ENCODE results near the gene TARS3. TPM values are rescaled to one million over a fixed set of nuclear protein-coding genes. Genes with fewer than 3 reads are reported as not detected.
"Not testable (repeated sequence)": the region's sequence is repeated elsewhere in the genome, so short reads cannot be mapped to it uniquely, and the experiment has no call there.

TARS3 gene
- total RNA-seq, 2 experiments from 2014 or later: 8.4 to 10.1 TPM

DNA sequence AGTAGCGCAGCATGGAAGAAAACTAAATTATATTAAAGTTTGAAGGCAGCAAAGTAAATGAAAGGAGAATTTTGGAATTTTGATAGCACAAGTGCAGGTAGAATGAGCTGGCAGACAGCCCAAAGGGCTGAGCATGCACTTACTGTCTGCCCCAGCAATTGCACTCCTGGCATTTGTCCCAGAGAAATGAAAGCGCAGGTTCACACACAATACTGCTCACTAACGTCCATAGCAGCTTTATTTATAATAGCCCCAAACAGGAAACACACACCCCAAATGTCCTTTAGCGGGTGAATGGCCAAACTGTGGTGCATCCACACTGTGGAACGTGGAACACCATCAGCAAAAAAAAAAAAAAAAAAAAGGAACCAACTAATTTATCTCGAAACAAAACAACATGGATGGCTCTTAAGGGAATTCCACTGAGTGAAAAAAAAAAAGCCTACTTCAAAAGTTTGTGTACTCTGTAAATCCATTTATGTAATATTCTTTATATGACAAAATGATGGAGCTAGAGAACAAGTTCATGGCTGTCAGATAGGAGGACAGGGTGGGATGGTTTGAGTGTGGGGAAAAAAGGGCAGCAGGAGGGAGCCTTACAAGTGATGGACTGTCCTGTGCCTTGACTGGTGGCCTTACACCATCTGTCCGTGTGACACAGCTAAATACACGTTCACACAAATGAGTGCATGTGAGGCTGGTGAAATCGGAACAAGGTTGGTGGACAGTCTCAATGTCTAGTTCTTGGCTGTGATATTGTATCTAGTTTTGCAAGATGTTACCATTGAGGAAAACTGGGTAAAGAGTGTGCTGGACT is 66.1 kb downstream of the TARS3 start:
- CTCF ChIA-PET: interaction anchor here (0.7 to 1.3 kb wide), 2 partner anchors 14 to 17 kb away, joined by 3 read pairs; no protein-coding TSS in a partner anchor
- POLR2A ChIA-PET: no interaction called here

DNA sequence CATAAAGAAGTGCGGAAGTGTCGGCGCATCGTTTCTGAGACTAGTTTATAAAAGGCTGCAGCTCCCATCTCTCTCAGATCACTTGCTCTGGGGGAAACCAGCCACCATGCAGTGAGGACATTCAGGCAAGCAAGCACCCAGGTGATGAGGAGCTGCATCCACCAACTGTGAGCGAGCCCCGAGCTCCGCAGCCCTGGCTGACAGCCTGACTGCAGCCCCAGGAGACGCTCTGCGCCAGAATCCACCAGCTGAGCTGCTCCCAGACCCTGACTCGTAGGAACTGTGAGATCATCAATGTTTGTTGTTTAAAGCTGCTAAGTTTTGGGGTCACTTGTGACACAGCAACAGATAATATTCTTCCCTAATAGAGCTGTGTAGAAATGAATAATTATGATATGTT is 67.1 kb downstream of the TARS3 start:
- CTCF ChIA-PET: no interaction called here
- POLR2A ChIA-PET: no interaction called here

DNA sequence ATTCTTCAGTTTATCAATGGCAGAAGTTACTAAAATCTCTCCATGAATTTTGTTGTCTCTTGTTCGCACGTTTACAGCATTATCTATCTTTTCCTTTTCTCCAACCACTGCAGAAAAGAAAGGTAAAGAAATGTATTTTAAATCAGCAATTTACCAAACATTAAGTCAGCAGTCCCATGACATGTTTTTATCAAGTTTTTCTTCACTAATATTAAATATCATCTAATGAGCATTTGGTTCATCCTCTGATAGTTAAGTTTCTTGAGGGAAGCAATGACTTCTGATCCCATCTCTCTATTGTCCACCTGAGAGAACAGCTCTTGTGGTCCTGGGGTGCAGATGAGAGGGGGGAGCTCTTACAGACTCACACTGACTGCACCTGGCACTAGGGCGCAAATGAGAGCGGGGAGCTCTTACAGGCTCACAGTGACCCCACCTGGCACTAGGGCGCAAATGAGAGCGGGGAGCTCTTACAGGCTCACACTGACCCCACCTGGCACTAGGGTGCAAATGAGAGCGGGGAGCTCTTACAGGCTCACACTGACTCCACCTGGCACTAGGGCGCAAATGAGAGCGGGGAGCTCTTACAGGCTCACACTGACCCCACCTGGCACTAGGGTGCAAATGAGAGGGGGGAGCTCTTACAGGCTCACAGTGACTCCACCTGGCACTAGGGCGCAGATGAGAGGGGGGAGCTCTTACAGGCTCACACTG is 69.5 kb downstream of the TARS3 start:
- CTCF ChIA-PET: not testable (repeated sequence)

DNA sequence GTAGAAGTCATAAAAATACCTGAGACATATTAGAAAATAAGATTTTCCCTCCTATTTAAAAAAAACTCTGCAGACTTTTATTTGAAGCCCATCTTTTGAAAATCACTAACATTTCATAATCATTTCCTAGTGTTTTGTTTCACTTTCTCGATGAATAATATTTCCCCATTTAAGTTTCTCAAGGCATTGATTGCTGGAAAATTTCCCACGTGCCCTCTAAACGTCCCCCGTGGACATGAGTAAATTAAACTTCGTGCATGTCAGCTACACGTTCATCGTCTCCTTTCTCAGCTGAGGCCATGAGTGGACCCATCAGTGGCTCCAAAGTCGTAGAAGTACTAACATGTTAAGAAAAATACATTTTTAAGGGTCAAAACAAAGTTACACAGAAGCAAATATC is 70.1 kb downstream of the TARS3 start:
- POLR2A ChIA-PET: no interaction called here
- CTCF ChIA-PET: no interaction called here

More for the DNA sequence above, 69.5 kb downstream of the TARS3 start:
- POLR2A ChIA-PET: not testable (repeated sequence)

DNA sequence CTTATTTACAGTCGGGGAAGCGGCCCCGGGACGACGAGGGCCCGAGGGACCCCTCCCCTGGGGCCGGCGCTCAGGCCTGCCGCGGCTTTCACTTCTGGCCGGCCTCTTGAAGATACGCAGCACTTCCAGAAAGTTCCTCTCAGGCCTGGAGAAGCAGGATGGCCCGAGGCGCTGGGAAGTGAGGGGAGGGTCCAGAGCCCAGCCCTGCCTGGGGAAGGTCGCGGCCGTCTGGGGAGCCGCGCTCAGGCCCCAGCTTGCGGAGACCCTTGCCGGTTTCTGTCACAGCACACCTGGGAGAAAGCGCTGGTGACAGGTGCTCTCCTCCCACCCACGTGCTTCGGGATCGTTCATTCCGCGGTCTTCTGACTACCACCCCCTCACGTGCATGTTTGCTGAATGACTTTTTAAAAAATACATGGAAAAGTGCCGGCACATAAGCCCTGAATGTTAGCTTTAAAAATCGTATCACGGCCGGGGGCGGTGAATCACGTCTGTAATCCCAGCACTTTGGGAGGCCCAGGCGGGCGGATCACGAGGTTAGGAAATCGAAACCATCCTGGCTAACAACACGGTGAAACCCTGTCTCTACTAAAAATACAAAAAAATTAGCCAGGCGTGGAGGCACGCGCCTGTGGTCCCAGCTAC is 71.4 kb downstream of the TARS3 start:
- ChIA-PET CTCF (interaction anchor here (0.5 to 1.1 kb wide), 2 partner anchors 11 to 582 kb away, joined by 3 read pairs; no protein-coding TSS in a partner anchor), POLR2A (no interaction called here)

DNA sequence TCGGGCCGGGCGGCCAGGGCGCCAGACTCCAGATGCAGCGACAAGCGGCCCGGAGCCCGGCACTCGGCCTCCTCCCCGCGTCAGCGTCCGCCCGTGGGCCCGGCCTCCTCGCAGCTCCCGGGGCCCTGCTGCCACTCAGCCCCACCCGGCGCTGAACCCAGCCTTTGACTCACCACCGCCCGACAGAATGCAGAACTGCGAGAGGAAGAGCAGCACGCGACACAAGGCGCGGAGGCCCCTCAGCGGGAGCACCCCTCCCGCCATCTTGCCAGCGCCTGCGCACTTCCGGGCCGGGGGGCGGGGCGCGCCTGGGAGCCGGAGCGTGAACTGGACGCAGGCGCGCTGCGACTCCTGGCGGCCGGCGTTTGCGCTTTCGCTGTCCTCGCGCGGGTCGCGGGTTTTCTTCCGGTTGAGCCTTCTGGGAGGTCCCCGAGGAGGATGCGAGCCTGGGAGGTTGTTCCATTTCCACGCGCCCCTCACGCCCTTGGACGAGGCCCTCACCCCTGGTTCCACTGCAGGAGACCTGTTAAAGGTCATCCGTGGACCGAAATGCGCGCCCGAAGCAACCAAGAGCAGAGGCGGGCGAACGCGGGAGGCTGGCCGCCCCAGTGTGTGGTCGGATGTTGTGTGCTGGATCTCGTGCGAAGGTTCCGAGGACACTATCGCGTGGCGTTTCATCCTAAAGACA is 72.0 kb downstream of the TARS3 start, which contains the start of gene TM2D3:
TSS of gene TM2D3 (minus strand) at position 284 of the 688 bp plus-strand sequence. CDS start at position 264, 20 bp downstream.
- ChIA-PET CTCF (interaction anchor here (0.5 to 1.3 kb wide), 4 partner anchors 9 to 12 kb away, joined by 3 to 7 read pairs (median 3); no protein-coding TSS in a partner anchor), POLR2A (interaction anchor here (1.0 kb wide), 2 partner anchors 68 to 72 kb away, joined by 3 to 4 read pairs; partner anchors contain the start of gene TARS3)

DNA sequence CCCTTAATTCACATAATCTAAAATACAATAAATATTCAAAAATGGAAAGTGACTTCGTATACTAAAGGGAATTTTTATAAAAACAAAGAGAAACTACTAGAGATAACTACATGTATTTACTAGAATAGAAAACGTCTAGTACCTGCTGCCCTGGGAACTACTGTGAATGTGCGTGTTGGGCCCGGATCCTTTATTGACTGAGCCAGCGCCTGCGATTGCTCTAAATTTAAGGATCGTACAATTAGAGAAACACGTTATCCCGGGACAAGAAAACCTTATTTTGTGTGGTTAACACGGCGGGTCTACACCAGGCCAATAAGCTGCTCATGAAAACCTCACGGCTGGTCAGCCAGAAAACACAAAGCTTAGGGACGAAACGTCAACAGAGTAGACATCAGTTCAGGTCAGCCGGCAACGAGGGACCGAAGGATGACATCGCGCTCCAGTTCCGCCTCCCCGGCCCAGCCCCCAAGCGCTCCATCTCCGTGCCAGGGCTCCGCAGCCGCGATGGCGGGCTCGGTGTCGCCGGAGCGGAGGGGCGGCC is 72.6 kb downstream of the TARS3 start:
- POLR2A ChIA-PET: interaction anchor here (1.0 kb wide), 2 partner anchors 69 to 72 kb away, joined by 3 to 4 read pairs; partner anchors contain the start of gene TARS3
- CTCF ChIA-PET: interaction anchor here (0.5 to 1.3 kb wide), 3 partner anchors 8 to 11 kb away, joined by 3 to 7 read pairs (median 3); no protein-coding TSS in a partner anchor

DNA sequence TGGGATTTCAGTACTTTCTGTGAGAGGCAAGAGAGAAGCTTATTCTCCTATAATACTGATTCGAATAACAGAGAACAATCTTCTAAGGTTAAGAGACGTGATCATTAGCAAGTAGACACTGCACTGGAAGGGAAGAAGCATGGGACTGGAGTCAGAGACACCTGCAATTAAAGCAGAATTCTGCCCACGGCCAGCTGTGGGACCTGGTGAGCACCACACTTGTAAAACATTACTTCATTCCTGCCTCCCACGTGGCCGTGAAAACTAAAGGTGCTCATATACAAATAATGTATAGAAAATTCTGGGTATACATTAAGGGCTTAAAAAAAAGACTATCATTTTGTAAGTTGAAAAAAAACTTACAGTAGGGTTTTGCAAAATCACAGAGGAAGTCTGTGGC is 74.1 kb downstream of the TARS3 start:
- CTCF ChIA-PET: interaction anchor here (0.5 to 1.7 kb wide), 2 partner anchors 9 to 124 kb away, joined by 4 to 5 read pairs; no protein-coding TSS in a partner anchor
- POLR2A ChIA-PET: interaction anchor here (0.6 kb wide), 1 partner anchor 354 kb away, joined by 4 read pairs; no protein-coding TSS in a partner anchor

DNA sequence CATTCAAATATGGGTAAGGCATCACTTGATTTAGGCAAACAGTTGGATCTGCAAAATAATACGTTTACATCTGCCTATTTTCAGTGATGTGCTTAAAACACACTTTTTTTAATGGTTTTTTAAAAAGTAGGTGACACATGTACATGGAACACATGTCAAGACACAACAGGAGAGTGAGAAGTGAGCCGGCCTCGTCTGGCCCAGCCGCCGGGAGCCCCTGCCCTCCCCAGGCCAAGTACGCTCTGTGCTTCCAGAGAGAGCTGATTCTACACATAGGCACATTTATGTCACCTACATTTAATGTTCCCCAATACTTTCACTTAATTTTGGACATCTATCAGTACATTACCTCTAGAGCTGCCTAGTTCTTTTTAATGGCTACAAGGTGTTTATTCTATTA is 75.9 kb downstream of the TARS3 start:
- ChIA-PET POLR2A (no interaction called here), CTCF (no interaction called here)

DNA sequence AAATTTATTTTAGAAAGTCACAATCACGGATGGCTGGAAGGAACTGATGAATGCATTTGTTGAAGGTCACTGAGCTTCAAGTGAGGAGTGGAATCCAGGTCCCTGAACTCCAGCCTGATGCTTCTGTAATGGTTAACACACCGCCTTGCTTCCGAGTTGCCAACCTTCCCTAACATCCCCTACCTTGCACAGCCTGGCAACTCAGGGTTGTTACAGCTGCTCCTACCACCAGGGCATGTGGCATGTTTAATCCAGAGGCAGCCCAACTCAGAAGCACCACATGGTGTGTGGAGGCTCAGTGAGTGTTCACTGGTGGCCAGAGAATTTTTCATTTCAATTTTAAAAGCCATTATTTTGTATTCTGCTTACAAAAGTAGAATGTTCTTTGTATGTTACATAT is 77.0 kb downstream of the TARS3 start:
- CTCF ChIA-PET: no interaction called here

DNA sequence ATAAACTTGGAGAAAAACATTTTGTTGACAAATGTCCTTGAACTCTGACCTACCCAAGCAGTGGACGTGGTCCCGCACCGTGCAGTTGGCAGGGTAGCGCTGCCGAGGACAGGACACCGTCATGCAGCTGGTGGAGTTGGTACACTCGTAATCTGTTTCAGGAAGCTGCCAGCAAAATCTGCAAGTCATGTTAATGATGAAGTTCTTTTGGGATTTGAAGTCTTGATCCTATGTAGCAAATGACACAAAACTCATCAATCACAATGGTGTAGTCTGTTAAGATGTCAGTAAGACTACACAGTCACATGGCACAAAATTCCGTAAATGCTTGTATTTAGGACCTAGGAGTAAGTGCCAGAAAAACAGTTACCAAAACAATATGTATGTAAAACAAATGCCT is 77.6 kb downstream of the TARS3 start:
- POLR2A ChIA-PET: no interaction called here
- CTCF ChIA-PET: no interaction called here

More for the DNA sequence above, 77.0 kb downstream of the TARS3 start:
- POLR2A ChIA-PET: no interaction called here

DNA sequence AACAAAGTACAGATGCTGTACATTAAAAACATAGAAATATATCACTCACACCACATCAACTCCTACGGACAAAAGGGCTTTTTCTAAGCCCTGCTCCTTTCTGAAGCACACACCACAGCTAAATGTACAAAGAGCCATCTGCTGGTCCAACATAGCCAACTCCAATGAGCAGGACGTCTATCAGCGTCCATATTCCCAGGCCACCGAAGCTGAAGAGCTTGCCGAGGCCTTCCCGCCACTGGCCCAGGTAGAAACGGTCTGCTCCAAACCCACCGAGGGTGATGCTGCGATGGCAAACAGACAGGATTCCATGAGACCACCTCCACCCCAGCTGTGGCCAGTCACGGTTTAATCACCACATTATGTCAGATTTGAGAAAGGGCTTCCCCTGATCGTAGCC is 81.9 kb downstream of the TARS3 start:
- ChIA-PET CTCF (interaction anchor here (0.6 to 1.9 kb wide), 3 partner anchors 16 to 90 kb away, joined by 3 read pairs; partner anchors contain the start of gene TARS3), POLR2A (interaction anchor here (1.5 kb wide), 1 partner anchor 347 kb away, joined by 3 read pairs; the partner anchor contains the start of gene SNRPA1)

DNA sequence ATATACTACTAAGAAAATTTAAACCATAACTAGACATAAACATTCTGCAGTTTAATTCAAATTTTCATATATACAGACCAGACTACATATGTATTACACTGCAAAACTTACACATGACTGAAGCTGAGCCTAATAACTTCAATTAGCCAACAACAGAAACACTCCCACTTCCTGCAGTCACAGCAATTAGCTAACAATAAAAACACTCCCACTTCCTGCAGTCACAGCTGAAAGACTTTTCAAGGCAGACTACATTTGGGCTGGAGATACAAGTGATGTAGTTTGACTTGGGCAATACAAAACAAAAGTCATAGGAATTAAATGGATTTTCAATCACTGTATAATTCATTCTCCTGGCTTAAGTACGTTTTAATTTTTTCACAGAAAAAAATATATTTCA is 82.4 kb downstream of the TARS3 start:
- CTCF ChIA-PET: interaction anchor here (0.6 to 1.9 kb wide), 8 partner anchors 8 to 346 kb away, joined by 3 to 7 read pairs (median 4); partner anchors contain the start of genes TARS3 and TM2D3
- POLR2A ChIA-PET: interaction anchor here (1.5 kb wide), 1 partner anchor 347 kb away, joined by 3 read pairs; the partner anchor contains the start of gene SNRPA1

DNA sequence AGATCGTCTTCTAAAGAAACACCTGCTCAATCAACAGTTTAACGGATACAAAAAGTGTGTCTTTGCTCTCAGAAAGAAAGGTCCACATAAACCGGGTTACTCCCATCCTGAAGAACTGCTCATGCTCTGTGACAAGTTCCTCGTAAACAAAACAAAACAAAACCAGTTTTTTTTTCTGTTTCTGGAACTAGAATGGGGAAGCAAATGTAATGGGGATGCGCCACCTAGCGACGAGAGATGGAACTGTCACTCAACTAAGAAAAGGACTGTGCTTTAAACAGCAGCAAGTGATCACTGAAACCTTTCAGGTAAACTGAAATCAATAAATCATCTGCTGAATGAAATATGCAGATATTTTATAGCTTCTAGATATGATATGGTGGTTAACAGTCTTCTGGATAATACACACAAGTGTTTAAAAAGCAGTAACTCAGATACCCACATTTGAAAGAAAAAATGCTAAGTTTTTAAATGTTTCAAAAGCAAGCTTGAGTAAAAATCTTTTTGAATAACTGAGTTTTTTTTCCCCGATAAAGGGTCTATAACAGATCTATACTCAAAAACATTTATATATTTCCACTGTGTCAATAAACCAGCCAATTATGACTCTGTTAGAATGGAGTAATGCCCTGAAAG is 83.0 kb downstream of the TARS3 start:
- POLR2A ChIA-PET: no interaction called here

DNA sequence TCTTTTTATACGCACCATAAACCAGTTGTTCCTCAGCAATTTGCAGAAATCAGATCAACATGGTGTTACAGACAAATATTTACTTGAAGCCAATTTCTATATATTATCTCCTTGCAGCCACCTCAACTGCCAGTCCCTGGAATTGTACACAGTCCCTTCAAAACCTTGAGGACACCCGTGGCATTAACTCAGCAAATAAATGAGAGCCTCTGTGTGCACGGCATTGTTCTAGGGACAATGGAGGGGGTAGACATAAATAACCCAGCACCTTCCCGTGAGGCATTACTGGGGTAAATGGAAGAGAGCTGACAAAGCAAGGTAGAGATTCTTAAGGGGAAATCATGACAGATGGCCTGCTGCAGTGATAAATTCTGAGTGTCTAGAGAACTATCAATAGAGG is 84.6 kb downstream of the TARS3 start:
- POLR2A ChIA-PET: no interaction called here
- CTCF ChIA-PET: interaction anchor here (1.8 kb wide), 1 partner anchor 351 kb away, joined by 4 read pairs; no protein-coding TSS in a partner anchor

More for the DNA sequence above, 83.0 kb downstream of the TARS3 start:
- CTCF ChIA-PET: interaction anchor here (0.7 to 1.9 kb wide), 9 partner anchors 9 to 352 kb away, joined by 3 to 7 read pairs (median 4); partner anchors contain the start of genes TARS3 and TM2D3

DNA sequence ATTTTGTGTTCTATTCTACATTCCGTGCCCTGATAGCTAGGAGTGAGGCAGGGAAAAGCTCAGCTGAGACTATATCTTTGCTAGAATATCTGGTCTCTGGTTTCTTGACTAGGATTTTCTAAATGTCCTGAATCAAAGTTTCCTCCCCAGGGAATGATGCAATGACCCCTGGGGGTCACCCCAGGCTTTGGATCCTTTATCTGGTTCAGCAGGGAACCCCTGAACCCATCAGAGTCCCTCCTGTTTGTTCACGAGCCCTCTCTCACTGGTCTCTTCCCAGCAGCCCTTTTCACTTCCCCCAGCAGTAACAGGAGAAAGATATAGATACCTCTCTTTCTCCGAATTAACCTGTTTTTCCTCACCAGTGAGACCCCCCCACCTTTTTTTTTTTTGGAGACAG is 86.4 kb downstream of the TARS3 start:
- ChIA-PET CTCF (no interaction called here), POLR2A (no interaction called here)

DNA sequence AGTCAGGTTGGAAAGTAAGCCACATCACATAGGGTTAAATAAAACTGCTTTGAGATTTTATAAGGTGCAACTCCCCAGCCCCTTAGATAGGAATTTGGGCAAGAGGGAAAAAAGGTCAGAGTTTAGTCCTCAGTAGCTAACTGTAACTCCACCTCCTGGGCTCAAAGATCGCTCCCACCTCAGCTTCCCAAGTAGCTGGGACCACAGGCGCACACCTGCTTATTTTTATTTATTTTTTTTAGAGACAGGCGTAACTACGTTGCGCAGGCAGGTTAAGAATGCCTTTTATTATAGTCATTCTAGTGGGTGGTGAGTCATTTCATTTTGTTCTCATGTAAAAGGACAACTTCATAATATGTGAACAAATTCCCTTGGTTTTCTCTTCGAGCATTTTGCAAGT is 86.8 kb downstream of the TARS3 start:
- POLR2A ChIA-PET: no interaction called here
- CTCF ChIA-PET: no interaction called here

DNA sequence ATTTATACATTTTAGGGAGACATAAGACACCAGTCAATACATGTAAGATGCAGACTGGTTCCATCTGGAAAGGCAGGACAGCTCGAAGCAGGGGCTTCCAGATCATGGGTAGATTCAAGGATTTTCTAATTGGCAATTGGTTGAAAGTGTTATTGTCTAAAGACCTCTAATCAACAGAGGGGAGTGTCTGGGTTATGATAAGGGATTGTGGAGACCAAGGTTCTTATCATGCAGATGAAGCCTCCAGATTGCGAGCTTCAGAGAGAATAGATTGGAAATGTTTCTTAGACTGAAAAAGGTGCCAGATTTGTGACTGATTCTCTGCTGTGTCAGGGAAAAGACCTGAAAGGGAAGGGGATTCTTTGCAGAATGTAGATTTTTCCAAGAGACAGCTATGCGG is 87.2 kb downstream of the TARS3 start:
- POLR2A ChIA-PET: no interaction called here
- CTCF ChIA-PET: no interaction called here

Measured in activated CD8-positive, alpha-beta memory T cell treated with anti-CD3 and anti-CD28 coated beads for 36 hours (primary cell).